Measurements from ENCODE around the gene MS4A6E. TPM values are rescaled to one million over a fixed set of nuclear protein-coding genes. Genes with fewer than 3 reads are reported as not detected.

The MS4A6E gene
- total and polyA plus RNA-seq, 2 of the 8 experiments (the other 6 are each of a cell fraction or from before 2014, with no cell fraction given), result not detected

DNA sequence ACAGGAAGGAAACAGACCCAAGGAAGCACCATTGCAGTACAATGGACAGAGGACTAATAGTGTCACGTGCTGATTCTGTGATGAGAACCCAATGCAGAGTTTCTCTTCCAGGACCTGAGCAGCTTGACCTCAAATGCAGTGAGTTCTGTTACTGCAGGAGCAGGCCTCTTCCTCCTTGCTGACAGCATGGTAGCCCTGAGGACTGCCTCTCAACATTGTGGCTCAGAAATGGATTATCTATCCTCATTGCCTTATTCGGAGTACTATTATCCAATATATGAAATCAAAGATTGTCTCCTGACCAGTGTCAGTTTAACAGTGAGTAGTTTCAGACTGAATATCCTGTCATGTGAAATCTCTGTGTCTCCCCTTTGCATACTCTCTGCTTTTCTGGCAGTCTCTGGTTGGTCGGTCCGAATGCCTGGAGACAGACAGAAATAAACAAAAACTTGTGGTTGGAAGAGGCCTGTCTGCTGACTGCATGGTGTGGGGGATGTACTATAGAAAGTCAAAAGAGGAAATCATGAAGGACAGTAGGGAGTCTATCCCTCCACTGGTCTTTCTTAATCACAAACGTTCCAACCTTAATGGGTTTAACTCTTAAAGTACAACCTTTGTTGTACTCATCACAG is 62.3 kb downstream of the MS4A6E start:
- H3K79me1 ChIP-seq (ENCODE audit: low read depth, low read length), result no peaks in the 10 kb centered on the region
- no peak overlapping the region for H3K9ac ChIP-seq (replicated peaks in 1 of 4; ENCODE audit: extremely low read depth in 1 of 4, low read depth in 3 of 4, low read length in 3 of 4)
- no peaks in the 10 kb centered on the region for H3K79me2 ChIP-seq (ENCODE audit: control insufficient read depth in 1 of 2, insufficient read depth in 2 of 2, low read length in 2 of 2)
- DNase-seq (ENCODE audit: low read depth in 1 of 2, low spot score in 2 of 2) (no peak), FAIRE-seq (no peak)
- H3K14ac ChIP-seq (ENCODE audit: insufficient read length), result no peak overlapping the region
- no peak overlapping the region for H2AFZ ChIP-seq (ENCODE audit: low read length)
- no peak overlapping the region for H2BK5ac ChIP-seq (ENCODE audit: low read depth, low read length)
- no peaks in the 10 kb centered on the region for H3K9me3 ChIP-seq (ENCODE audit: insufficient read depth in 2 of 2, low read depth in 1 of 2, low read length in 1 of 2)
- H2BK12ac ChIP-seq (ENCODE audit: low read depth, low read length), result no peak overlapping the region
- H4K91ac ChIP-seq (replicated peaks; ENCODE audit: insufficient read length, low read length), result no peak overlapping the region
- no peak overlapping the region for H2BK20ac ChIP-seq (ENCODE audit: low read length)
- CTCF ChIA-PET (ENCODE audit: partially characterized antibody), result no interaction called here
- no peaks in the 10 kb centered on the region for H3K23me2 ChIP-seq (ENCODE audit: low read depth, low read length)
- H2BK120ac ChIP-seq (replicated peaks; ENCODE audit: low read depth, low read length), result no peak overlapping the region
- no peak overlapping the region for H4K5ac ChIP-seq (ENCODE audit: insufficient read length, low read depth, low read length)
- WGBS, 2 experiments (ENCODE audit: extremely low coverage in 1 of 2, insufficient coverage in 1 of 2, insufficient read length in 1 of 2, insufficient replicate concordance in 2 of 2, low coverage in 1 of 2, low lambda C conversion rate in 2 of 2, missing lambda C conversion rate in 1 of 2), result 72% methylated on average over 5 of the region's 5 CpGs; no CpG with 5 or more reads in 1 of the 2 experiments
- H2BK15ac ChIP-seq (ENCODE audit: low read length), result no peak overlapping the region
- H3K18ac ChIP-seq (ENCODE audit: extremely low read depth, low read length), result no peak overlapping the region
- no peaks in the 10 kb centered on the region for H3K4me1 ChIP-seq (replicated peaks in 1 of 4; ENCODE audit: control insufficient read depth in 3 of 4, insufficient read depth in 4 of 4, low read length in 3 of 4)
- H3K4ac ChIP-seq (replicated peaks; ENCODE audit: insufficient read length, low read depth, low read length), result no peak overlapping the region
- POLR2A ChIA-PET (ENCODE audit: partially characterized antibody), result no interaction called here
- H3K4me3 ChIP-seq (ENCODE audit: extremely low read depth in 1 of 4, insufficient read depth in 2 of 4, low read depth in 3 of 4, low read length in 4 of 4), result no peak overlapping the region
- no peak overlapping the region for H3K27ac ChIP-seq (ENCODE audit: low read depth, low read length)
- H3K36me3 ChIP-seq (ENCODE audit: control insufficient read depth in 2 of 4, insufficient read depth in 4 of 4, low read length in 3 of 4), result no peaks in the 10 kb centered on the region
- H3K27me3 ChIP-seq (replicated peaks in 1 of 4; ENCODE audit: control insufficient read depth in 3 of 4, extremely low read depth in 1 of 4, insufficient read depth in 3 of 4, low read length in 3 of 4), result no peaks in the 10 kb centered on the region
- H3K4me2 ChIP-seq (ENCODE audit: insufficient read depth in 1 of 2, low read depth in 2 of 2, low read length in 2 of 2), result no peak overlapping the region
- H4K20me1 ChIP-seq (replicated peaks in 1 of 2; ENCODE audit: control insufficient read depth in 1 of 2, insufficient read depth in 2 of 2, low read length in 2 of 2), result no peaks in the 10 kb centered on the region
- H3K56ac ChIP-seq (replicated peaks; ENCODE audit: insufficient read length, low read depth, low read length), result no peak overlapping the region
- no peak overlapping the region for H3K23ac ChIP-seq (ENCODE audit: insufficient read length)
- no peak overlapping the region for H2AK5ac ChIP-seq (ENCODE audit: low read depth, low read length)
- H4K8ac ChIP-seq (ENCODE audit: extremely low read depth, insufficient read depth, low read length), result no peak overlapping the region
- TF ChIP-seq, protein P1, sequence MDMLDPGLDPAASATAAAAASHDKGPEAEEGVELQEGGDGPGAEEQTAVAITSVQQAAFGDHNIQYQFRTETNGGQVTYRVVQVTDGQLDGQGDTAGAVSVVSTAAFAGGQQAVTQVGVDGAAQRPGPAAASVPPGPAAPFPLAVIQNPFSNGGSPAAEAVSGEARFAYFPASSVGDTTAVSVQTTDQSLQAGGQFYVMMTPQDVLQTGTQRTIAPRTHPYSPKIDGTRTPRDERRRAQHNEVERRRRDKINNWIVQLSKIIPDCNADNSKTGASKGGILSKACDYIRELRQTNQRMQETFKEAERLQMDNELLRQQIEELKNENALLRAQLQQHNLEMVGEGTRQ (IDR thresholded peaks at IDR 0.05; ENCODE audit: low read length), result no peak
- no peak for TF ChIP-seq RNF2 (IDR thresholded peaks at IDR 0.05; ENCODE audit: borderline replicate concordance, low read depth, low read length, missing control alignments, poor library complexity, severe bottlenecking)
- TF ChIP-seq CTBP2 (IDR thresholded peaks at IDR 0.05; ENCODE audit: borderline replicate concordance, insufficient read depth, insufficient read length, low read length), result no peak
- TF ChIP-seq, protein P2, sequence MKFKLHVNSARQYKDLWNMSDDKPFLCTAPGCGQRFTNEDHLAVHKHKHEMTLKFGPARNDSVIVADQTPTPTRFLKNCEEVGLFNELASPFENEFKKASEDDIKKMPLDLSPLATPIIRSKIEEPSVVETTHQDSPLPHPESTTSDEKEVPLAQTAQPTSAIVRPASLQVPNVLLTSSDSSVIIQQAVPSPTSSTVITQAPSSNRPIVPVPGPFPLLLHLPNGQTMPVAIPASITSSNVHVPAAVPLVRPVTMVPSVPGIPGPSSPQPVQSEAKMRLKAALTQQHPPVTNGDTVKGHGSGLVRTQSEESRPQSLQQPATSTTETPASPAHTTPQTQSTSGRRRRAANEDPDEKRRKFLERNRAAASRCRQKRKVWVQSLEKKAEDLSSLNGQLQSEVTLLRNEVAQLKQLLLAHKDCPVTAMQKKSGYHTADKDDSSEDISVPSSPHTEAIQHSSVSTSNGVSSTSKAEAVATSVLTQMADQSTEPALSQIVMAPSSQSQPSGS (IDR thresholded peaks at IDR 0.05; ENCODE audit: low read length), result no peak
- TF ChIP-seq RAD21 (IDR thresholded peaks at IDR 0.05 in 1 of 2, conservative IDR thresholded peaks at IDR 0.05 in 1 of 2; ENCODE audit: low read depth in 2 of 2, low read length in 2 of 2), result no peak
- TF ChIP-seq NRF1 (IDR thresholded peaks at IDR 0.05; ENCODE audit: low read depth, low read length), result no peak
- TF ChIP-seq EGR1 (IDR thresholded peaks at IDR 0.05; ENCODE audit: borderline replicate concordance, low read depth, low read length), result no peak
- TF ChIP-seq TBP (IDR thresholded peaks at IDR 0.05; ENCODE audit: low read depth, low read length), result no peak
- TF ChIP-seq RXRA (IDR thresholded peaks at IDR 0.05; ENCODE audit: insufficient read depth, low read depth, low read length), result no peak
- TF ChIP-seq SP4 (IDR thresholded peaks at IDR 0.05; ENCODE audit: low read length), result no peak

All from H1 (cell line).